HTR-8/SVneo (cell line): ENCODE data around the gene RPL27A.

Experiments used
- DNase-seq: peaks from one replicate; pipeline ENCODE4 v3.0.0; 2011; ENCODE audit warnings: low spot score, mixed read lengths; ENCODE audit not compliant: insufficient read length
- FAIRE-seq: peaks from 2 replicates; lab custom pipeline; 2011; peaks lifted over from hg19 to GRCh38; lab: Jason Lieb, UNC

RPL27A gene

GRCh38 chr11:8697054-8697453 is 14.5 kb downstream of the RPL27A start:
- no peak for FAIRE-seq
- DNase-seq: no peak

DNA sequence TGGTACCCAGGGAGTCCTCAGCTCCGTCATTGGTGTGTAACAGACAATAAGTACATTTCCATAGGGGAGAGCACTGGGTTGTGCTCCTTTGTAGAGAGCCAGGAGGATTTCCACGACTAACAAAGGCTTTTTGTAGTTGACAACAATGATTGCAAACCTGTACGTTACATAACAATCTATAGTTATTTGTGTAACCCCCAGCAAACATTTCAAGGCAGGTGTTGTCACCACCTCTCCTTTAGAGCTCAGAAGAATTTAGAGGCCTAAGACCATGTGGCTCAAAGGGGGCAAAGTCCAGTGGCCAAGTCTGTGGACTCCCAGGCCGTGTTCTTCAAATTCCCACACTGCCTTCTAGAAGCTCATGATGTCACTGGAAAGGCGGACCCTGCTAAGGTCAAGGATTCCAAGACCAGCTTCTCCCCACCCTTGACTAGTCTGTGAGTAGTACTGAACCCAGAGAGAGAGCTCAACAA is 15.8 kb downstream of the RPL27A start:
- FAIRE-seq (no peak), DNase-seq (no peak)

GRCh38 chr11:8698917-8699441 is 16.4 kb downstream of the RPL27A start:
- DNase-seq (no peak), FAIRE-seq (no peak)

- DNase-seq: no peak
- FAIRE-seq: no peak
These were observed 17.3 kb downstream of the RPL27A start for GRCh38 chr11:8699903-8700302.

- no peak for DNase-seq
- no peak for FAIRE-seq
These were observed 19.5 kb downstream of the RPL27A start for GRCh38 chr11:8701891-8702597.

DNA sequence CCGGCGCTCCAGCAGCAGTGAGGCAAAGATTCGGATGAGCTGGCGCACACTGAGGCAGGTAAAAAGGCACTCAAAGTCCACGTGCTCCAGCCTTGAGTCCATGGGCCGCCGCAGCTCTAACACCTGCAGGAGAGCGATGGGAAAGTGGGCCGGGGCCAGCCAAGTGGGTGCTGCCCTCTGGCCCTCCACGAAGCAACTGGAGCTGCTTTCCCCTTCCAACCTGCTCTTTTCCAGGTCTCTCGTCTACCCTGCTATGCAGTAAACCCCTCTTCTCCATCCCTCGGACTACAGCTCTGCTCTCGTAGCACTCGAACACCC is 20.0 kb downstream of the RPL27A start:
- DNase-seq (no peak), FAIRE-seq (no peak)

GRCh38 chr11:8704136-8704535 is 21.5 kb downstream of the RPL27A start:
- FAIRE-seq: no peak
- no peak for DNase-seq

- no peak for DNase-seq
- no peak for FAIRE-seq
These were observed 22.6 kb downstream of the RPL27A start for GRCh38 chr11:8705146-8705545.

DNA sequence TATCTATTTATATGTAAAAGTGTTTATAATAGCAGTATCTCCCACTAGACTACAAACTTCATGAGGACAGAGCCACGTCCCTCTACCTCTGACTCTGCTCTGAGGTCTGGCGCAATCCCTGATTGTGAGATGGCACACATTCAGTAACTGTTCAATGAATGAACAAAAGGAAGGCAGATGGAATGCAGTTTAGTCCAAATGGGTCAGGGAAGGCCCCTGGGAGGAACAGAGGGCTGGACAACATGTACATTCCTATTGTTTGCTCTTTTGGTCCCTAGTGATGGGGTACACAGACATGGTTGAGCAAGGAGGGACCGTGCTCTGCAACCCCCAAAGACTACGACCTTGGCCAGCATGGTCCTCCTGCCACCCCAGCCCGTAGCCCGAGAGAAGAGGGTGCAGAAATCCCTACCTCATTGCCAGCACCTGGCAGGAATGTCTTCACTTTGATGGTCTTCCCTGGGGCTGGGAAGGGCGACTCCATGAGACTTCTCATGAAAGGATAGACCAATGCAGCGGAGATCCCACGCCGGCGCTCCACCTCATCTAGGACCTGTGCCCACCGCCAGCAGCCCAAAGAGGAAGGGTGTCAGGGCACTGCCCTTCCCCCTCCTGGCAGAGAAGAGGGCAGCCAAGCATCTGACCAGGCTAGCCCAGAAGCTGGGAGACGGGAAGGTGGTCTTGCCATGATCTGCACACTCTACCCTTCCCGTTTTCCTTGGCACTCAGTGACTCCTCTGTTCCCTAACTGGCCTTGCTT is 24.3 kb downstream of the RPL27A start:
- DNase-seq: no peak
- no peak for FAIRE-seq

DNA sequence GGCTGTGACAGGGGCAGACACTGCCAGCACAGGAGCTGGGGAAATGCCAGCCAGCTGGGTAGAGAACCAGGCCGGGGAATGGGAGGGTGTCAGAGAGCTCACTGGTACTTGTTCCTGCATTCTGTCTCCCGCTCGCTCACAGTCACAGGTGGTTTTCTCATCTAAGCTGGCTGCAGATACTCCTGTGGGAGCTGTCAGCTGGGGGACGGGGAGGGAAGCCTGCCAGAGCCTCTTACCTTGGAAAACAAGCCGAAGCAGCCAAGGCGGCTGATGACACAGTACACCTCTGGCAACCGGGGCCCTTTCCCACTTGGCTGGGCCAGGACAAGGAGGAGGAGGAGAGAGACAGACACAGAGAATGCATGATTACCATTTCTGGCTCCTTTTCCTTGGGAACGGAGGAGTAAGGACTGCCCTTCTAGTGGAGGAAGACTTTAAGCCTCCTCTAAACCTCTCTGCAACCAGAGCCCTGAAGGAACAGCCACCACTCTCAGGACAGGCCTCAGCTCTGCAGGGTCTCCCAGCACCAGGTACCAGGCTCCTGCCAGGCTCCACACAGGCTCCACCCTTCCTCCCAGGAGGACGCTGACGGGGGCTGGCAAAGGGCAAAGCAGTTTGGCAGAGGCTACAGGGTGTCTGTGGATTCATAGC is 25.1 kb downstream of the RPL27A start:
- FAIRE-seq (no peak), DNase-seq (no peak)

- no peak for FAIRE-seq
- no peak for DNase-seq
These were observed 26.5 kb downstream of the RPL27A start for GRCh38 chr11:8709002-8709672.

DNA sequence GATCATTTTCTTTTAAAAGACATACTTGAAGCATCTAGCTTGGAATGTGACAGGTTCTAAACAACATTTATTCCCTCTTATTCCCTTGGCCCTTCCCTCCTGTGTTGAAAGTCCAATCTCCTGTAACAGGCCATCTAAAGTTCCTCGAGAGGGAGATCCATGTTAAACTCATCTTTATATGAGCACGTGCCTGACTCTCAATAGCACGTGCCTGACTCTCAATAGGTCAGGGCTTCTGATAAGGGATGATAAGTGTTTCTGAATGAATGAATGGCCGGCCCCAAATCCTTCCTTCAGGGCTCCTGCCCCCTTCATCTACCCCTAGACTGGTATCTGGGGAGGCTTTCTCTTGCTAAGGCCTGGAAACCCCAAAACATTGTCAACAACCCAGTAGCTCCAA is 27.2 kb downstream of the RPL27A start:
- FAIRE-seq (no peak), DNase-seq (no peak)

DNA sequence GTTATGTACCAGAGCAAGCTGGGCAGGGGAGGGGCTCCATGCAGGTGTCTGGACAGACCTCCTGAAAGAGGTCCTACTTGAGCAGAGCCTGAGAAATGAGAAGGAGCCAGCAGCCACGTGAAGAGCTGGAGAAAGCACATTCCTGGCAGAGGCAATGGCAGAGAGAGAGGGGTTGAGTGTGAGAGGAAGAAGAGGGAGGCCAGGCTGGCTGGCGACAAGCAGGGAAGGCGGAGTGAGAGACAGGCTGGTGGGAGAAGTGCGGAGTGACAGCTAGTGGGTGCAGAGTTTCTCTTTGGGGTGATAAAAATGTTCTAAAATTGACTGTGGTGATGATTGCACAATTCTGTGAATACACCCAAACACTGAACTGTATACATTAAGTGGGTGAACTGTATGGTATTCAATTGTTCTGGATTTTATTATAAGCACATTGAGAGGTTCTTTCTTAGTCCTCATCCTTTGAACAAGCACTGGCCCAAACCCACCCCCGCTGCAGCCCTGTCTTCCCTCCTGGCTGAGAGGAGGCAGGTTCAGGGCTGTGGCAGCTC is 29.4 kb downstream of the RPL27A start:
- no peak for DNase-seq
- FAIRE-seq: no peak

- no peak for DNase-seq
- no peak for FAIRE-seq
These were observed 29.9 kb downstream of the RPL27A start for GRCh38 chr11:8712506-8712905.

- DNase-seq (no peak), FAIRE-seq (no peak)
These were observed 31.3 kb downstream of the RPL27A start for GRCh38 chr11:8713760-8714454.

- no peak for DNase-seq
- FAIRE-seq: no peak
These were observed 32.1 kb downstream of the RPL27A start for GRCh38 chr11:8714622-8715225.

DNA sequence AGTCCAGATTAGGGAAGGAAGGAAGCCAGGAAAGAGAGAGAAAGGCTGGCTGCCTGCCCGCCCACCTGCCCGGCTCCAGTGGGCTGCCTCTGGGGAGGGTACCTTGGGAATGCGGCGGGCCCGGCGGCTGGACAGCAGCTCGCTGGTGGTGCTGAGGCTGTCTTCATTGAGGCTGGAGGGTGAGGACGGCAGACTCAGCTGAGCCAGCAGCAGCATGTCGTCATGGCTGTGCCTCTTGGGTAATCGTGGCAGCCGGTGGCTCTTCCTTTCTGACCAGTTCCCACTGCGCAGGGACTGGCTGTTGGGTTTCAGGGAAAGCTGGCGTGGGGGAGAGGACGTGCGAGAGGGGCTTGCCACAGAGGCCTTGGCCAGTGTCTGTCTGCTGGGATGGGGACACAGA is 32.9 kb downstream of the RPL27A start:
- no peak for DNase-seq
- no peak for FAIRE-seq

- FAIRE-seq (no peak), DNase-seq (peak; percentile 43)
These were observed 34.9 kb downstream of the RPL27A start for GRCh38 chr11:8717544-8717875.
